ENCODE results near the gene GAB2.
"Not testable (repeated sequence)": the region's sequence is repeated elsewhere in the genome, so short reads cannot be mapped to it uniquely, and the experiment has no call there.

The GAB2 gene

DNA sequence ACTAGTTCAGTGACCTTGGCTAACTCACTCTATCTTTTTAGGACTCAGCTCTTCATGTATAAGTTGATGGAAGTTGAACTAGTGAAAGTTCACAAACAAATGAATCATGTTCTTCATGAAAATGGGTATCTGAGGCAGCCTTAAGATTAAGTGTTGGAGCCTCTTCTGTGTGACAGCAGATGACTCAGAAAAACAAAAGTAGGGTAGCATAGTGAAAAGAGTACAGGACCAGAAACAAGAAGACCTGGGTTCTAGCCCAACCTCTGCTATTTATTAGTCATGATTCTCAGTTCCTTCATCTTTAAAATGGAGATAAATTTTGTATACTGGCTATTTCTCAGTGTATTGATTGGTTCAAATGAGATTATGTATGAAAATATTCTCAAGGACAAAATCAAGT, 168.7 kb downstream of the GAB2 start:
- Histone ChIP-seq H3K4me1 (ENCODE audit: control insufficient read depth in 2 of 2, insufficient read depth in 2 of 2, low read length in 2 of 2) (peaks cover 4 to 11% of the 10 kb centered on the region in 2 donors), H3K9me3 (ENCODE audit: control insufficient read depth in 2 of 2, low read length in 2 of 2) (no peaks in the 10 kb centered on the region), H3K4me3 (ENCODE audit: low read length in 2 of 2) (no peak overlapping the region), H3K9ac (ENCODE audit: low read depth in 1 of 2, low read length in 2 of 2) (no peak overlapping the region), H3K27me3 (ENCODE audit: control insufficient read depth in 2 of 2, insufficient read depth in 2 of 2, low read length in 2 of 2) (no peaks in the 10 kb centered on the region), H3K27ac (ENCODE audit: low read depth in 2 of 2, low read length in 2 of 2) (no peak overlapping the region), H3K36me3 (ENCODE audit: control insufficient read depth in 2 of 2, insufficient read depth in 2 of 2, low read length in 2 of 2) (peaks cover 4 to 14% of the 10 kb centered on the region in 2 donors)

DNA sequence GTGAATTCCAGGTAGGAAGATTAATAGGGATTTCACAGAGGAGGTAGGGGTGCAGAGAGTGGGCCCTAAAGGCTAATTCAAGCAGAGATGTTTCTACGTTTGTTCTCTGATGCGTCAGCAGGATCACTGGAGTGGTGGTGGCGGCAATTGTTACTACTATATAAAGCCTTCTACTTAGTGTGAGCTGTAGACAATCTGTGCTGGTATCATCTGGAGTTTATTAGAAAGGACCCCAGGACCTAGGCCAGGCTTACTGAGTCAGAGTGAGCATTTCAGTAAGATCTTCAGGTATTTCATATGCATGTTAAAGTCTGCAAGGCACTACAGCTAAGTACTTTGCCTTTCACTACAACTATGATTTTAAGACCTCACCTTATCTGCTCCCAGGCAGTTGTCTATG, 169.4 kb downstream of the GAB2 start:
- no peak overlapping the region for H3K4me3 ChIP-seq (ENCODE audit: low read length in 2 of 2)
- H3K36me3 ChIP-seq (ENCODE audit: control insufficient read depth in 2 of 2, insufficient read depth in 2 of 2, low read length in 2 of 2) = peaks cover 4 to 14% of the 10 kb centered on the region in 2 donors
- peaks cover 4 to 11% of the 10 kb centered on the region in 2 donors for H3K4me1 ChIP-seq (ENCODE audit: control insufficient read depth in 2 of 2, insufficient read depth in 2 of 2, low read length in 2 of 2)
- no peak overlapping the region for H3K9ac ChIP-seq (ENCODE audit: low read depth in 1 of 2, low read length in 2 of 2)
- H3K27me3 ChIP-seq (ENCODE audit: control insufficient read depth in 2 of 2, insufficient read depth in 2 of 2, low read length in 2 of 2) = no peaks in the 10 kb centered on the region
- H3K9me3 ChIP-seq (ENCODE audit: control insufficient read depth in 2 of 2, low read length in 2 of 2) = no peaks in the 10 kb centered on the region
- no peak overlapping the region for H3K27ac ChIP-seq (ENCODE audit: low read depth in 2 of 2, low read length in 2 of 2)

DNA sequence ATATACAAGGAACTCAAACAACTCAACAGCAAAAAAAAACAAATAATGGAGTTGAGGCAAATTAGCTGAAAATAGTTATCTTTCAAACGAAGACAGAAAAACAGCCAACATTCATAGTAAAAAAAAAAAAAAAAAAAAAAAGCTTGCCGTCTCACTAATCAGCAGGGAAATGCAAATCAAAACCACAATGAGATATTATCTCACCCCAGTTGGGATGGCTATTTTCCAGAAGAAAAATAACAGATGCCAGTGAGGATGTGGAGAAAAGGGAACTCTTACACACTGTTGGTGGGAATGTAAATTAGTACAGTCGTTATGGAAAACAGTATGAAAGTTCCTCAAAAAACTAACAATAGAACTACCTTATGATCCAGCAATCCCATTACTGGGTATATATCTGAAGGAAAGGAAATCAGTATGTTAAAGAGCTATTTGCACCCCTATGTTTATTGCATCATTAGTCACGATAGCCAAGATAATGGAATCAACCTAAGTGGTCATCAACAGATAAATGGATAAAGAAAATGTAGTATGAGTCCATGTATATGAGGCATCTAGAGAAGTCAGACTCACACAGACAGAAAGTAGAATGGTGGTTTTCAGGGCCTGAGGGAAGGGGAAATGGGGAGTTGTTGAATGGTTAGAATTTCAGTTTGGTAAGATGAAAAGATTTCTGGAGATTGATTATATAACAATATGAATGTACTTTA, 172.9 kb downstream of the GAB2 start:
- no peak overlapping the region for H3K4me3 ChIP-seq (ENCODE audit: low read length in 2 of 2)
- H3K9ac ChIP-seq (ENCODE audit: low read depth in 1 of 2, low read length in 2 of 2) = no peak overlapping the region
- peaks cover 0 to 2% of the 10 kb centered on the region in 2 donors for H3K9me3 ChIP-seq (ENCODE audit: control insufficient read depth in 2 of 2, low read length in 2 of 2)
- no peaks in the 10 kb centered on the region for H3K4me1 ChIP-seq (ENCODE audit: control insufficient read depth in 2 of 2, insufficient read depth in 2 of 2, low read length in 2 of 2)
- no peak overlapping the region for H3K27ac ChIP-seq (ENCODE audit: low read depth in 2 of 2, low read length in 2 of 2)
- no peaks in the 10 kb centered on the region for H3K27me3 ChIP-seq (ENCODE audit: control insufficient read depth in 2 of 2, insufficient read depth in 2 of 2, low read length in 2 of 2)
- H3K36me3 ChIP-seq (ENCODE audit: control insufficient read depth in 2 of 2, insufficient read depth in 2 of 2, low read length in 2 of 2) = peaks cover 4 to 9% of the 10 kb centered on the region in 2 donors

DNA sequence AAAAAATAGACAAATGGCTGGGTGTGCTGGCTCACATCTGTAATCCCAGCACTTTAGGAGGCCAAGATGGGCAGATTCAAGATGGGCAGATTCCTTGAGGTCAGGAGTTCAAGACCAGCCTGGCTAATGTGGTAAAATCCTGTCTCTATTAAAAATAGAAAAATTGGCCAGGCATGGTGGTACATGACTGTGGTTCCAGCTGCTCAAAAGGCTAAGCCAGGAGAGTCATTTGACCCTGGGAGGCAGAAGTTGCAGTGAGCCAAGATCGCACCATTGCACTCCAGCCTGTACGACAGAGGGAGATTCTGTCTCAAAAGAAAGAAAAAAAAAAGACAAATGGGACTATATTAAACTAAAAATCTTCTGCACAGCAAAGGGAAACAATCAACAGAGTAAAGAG, 173.5 kb downstream of the GAB2 start:
- H3K36me3 ChIP-seq (ENCODE audit: control insufficient read depth in 2 of 2, insufficient read depth in 2 of 2, low read length in 2 of 2) = peaks cover 4 to 9% of the 10 kb centered on the region in 2 donors
- H3K4me3 ChIP-seq (ENCODE audit: low read length in 2 of 2) = no peak overlapping the region
- H3K4me1 ChIP-seq (ENCODE audit: control insufficient read depth in 2 of 2, insufficient read depth in 2 of 2, low read length in 2 of 2) = no peaks in the 10 kb centered on the region
- peaks cover 0 to 2% of the 10 kb centered on the region in 2 donors for H3K9me3 ChIP-seq (ENCODE audit: control insufficient read depth in 2 of 2, low read length in 2 of 2)
- no peaks in the 10 kb centered on the region for H3K27me3 ChIP-seq (ENCODE audit: control insufficient read depth in 2 of 2, insufficient read depth in 2 of 2, low read length in 2 of 2)
- H3K9ac ChIP-seq (ENCODE audit: low read depth in 1 of 2, low read length in 2 of 2) = no peak overlapping the region
- H3K27ac ChIP-seq (ENCODE audit: low read depth in 2 of 2, low read length in 2 of 2) = no peak overlapping the region

DNA sequence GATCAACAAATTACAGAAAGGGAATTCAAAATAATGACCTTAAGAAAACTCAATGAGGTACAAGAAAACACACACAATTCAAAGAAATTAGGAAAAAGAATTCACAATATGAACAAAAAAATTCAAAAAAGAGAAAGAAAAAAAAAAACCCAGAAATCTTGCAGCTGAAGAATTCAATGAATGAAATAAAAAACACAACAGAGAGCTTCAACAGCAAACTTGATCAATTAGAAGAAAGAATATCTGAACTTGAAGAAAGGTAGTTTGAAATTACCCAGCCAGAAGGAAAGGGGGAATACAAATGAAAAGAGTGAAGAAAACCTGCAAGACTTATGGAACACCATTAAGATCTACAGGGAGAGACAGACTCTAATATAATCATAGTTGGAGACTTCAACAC, 176.1 kb downstream of the GAB2 start:
- H3K36me3 ChIP-seq (ENCODE audit: control insufficient read depth in 2 of 2, insufficient read depth in 2 of 2, low read length in 2 of 2) = no peaks in the 10 kb centered on the region

DNA sequence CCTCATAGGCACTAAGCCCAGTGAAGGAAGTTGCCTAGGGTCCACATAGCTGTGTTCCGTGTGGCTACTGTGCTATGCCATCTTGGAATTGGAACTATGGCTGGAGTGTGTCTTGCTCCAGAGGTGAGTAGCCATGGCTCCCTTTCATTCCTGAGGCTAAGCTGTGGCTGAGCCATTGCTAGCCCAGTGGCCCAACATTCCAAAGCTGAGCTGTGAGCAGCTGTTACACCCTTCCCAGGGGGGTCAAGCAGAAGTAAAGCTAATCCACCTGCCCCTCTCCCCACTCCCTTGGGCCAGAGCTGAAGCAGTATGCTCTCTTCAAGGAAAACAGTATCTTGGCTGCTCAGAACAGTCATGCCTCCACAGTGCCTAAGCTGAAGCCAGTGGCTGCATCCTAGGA, 177.8 kb downstream of the GAB2 start:
- no peaks in the 10 kb centered on the region for H3K36me3 ChIP-seq (ENCODE audit: control insufficient read depth in 2 of 2, insufficient read depth in 2 of 2, low read length in 2 of 2)
- peaks cover 0 to 2% of the 10 kb centered on the region in 2 donors for H3K9me3 ChIP-seq (ENCODE audit: control insufficient read depth in 2 of 2, low read length in 2 of 2)
- no peak overlapping the region for H3K9ac ChIP-seq (ENCODE audit: low read depth in 1 of 2, low read length in 2 of 2)
- no peaks in the 10 kb centered on the region for H3K4me1 ChIP-seq (ENCODE audit: control insufficient read depth in 2 of 2, insufficient read depth in 2 of 2, low read length in 2 of 2)
- no peak overlapping the region for H3K4me3 ChIP-seq (ENCODE audit: low read length in 2 of 2)
- H3K27ac ChIP-seq (ENCODE audit: low read depth in 2 of 2, low read length in 2 of 2) = no peak overlapping the region
- no peaks in the 10 kb centered on the region for H3K27me3 ChIP-seq (ENCODE audit: control insufficient read depth in 2 of 2, insufficient read depth in 2 of 2, low read length in 2 of 2)

More for the DNA sequence above, 176.1 kb downstream of the GAB2 start:
- Histone ChIP-seq H3K9ac (ENCODE audit: low read depth in 1 of 2, low read length in 2 of 2) (no peak overlapping the region), H3K4me3 (ENCODE audit: low read length in 2 of 2) (no peak overlapping the region), H3K4me1 (ENCODE audit: control insufficient read depth in 2 of 2, insufficient read depth in 2 of 2, low read length in 2 of 2) (no peaks in the 10 kb centered on the region), H3K27me3 (ENCODE audit: control insufficient read depth in 2 of 2, insufficient read depth in 2 of 2, low read length in 2 of 2) (no peaks in the 10 kb centered on the region), H3K27ac (ENCODE audit: low read depth in 2 of 2, low read length in 2 of 2) (no peak overlapping the region), H3K9me3 (ENCODE audit: control insufficient read depth in 2 of 2, low read length in 2 of 2) (peaks cover 0 to 2% of the 10 kb centered on the region in 2 donors)

DNA sequence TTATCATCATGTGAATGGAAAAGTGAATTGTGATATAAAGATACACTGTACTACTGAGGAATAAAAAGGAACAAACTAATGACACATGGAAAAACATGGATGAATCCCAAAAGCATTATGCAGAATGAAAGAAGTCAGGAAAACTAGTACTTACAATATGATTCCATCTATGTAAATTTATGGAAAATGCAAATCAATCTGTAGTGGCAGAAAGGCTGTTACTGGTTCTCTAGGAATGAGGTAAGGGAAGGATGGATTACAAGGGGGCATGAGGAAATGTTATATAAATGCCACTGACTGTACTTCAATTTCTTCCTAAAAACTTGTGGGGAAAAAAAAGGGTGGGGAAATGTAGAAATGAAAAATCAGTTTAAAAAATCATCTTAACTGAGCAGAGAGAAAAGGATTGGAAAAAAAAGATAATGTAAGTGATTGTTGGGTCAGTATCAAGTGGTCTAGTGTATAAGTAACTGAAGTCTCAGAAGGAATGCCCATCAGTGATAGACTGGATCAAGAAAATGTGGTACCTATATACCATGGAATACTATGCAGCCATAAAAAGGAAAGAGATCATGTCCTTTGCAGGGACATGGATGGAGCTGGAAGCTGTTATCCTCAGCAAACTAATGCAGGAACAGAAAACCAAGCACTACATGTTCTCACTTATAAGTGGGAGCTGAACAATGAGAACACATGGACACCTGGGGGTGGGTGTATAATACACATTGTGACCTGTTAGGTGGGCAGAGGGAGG, 180.2 kb downstream of the GAB2 start:
- Histone ChIP-seq H3K9me3 (ENCODE audit: control insufficient read depth in 2 of 2, low read length in 2 of 2) (peaks cover 0 to 2% of the 10 kb centered on the region in 2 donors), H3K27ac (ENCODE audit: low read depth in 2 of 2, low read length in 2 of 2) (no peak overlapping the region), H3K36me3 (ENCODE audit: control insufficient read depth in 2 of 2, insufficient read depth in 2 of 2, low read length in 2 of 2) (no peaks in the 10 kb centered on the region), H3K4me3 (ENCODE audit: low read length in 2 of 2) (no peak overlapping the region), H3K27me3 (ENCODE audit: control insufficient read depth in 2 of 2, insufficient read depth in 2 of 2, low read length in 2 of 2) (no peaks in the 10 kb centered on the region), H3K4me1 (ENCODE audit: control insufficient read depth in 2 of 2, insufficient read depth in 2 of 2, low read length in 2 of 2) (no peaks in the 10 kb centered on the region), H3K9ac (ENCODE audit: low read depth in 1 of 2, low read length in 2 of 2) (no peak overlapping the region)

DNA sequence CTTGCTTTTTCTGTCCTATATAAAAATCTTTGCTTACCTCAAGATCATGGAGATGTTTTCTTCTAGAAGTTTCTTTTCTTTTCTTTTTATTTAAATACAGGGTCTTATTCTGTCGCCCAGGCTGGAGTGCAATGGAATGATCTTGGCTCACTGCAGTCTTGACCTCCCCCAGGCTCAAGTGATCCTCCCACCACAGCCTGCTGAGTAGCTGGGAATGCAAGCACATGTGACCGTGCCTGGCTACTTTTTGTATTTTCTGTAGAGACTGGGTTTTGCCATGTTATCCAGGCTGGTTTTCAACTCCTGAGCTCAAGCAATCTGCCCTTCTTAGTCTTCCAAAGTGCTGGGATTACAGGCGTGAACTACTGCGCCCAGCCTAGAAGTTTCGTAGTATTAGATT, 183.6 kb downstream of the GAB2 start:
- Histone ChIP-seq H3K27ac (ENCODE audit: low read depth in 2 of 2, low read length in 2 of 2) (no peak overlapping the region), H3K4me3 (ENCODE audit: low read length in 2 of 2) (no peak overlapping the region), H3K9ac (ENCODE audit: low read depth in 1 of 2, low read length in 2 of 2) (no peak overlapping the region), H3K9me3 (ENCODE audit: control insufficient read depth in 2 of 2, low read length in 2 of 2) (no peaks in the 10 kb centered on the region), H3K36me3 (ENCODE audit: control insufficient read depth in 2 of 2, insufficient read depth in 2 of 2, low read length in 2 of 2) (no peaks in the 10 kb centered on the region), H3K4me1 (ENCODE audit: control insufficient read depth in 2 of 2, insufficient read depth in 2 of 2, low read length in 2 of 2) (no peaks in the 10 kb centered on the region), H3K27me3 (ENCODE audit: control insufficient read depth in 2 of 2, insufficient read depth in 2 of 2, low read length in 2 of 2) (no peaks in the 10 kb centered on the region)

DNA sequence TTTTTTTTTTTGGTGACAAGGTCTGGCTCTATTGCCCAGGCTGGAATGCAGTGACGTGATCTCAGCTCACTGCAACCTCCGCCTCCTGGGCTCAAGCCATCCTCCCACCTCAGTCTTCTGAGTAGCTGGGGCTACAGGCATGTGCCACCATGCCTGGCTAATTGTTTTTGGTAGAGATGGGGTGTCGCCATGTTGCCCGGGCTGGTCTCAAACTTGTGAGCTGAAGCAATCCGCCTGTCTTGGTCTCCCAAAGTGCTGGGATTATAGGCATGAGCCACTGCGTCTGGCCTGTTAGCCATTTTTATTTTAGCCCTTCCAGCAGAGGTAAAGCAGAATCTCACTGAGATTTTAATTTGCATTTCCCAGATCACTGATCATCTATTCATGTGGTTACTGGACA, 184.6 kb downstream of the GAB2 start:
- H3K27ac ChIP-seq (ENCODE audit: low read depth in 2 of 2, low read length in 2 of 2); H3K9me3 ChIP-seq (ENCODE audit: control insufficient read depth in 2 of 2, low read length in 2 of 2); H3K9ac ChIP-seq (ENCODE audit: low read depth in 1 of 2, low read length in 2 of 2); H3K27me3 ChIP-seq (ENCODE audit: control insufficient read depth in 2 of 2, insufficient read depth in 2 of 2, low read length in 2 of 2); H3K36me3 ChIP-seq (ENCODE audit: control insufficient read depth in 2 of 2, insufficient read depth in 2 of 2, low read length in 2 of 2); H3K4me3 ChIP-seq (ENCODE audit: low read length in 2 of 2); H3K4me1 ChIP-seq (ENCODE audit: control insufficient read depth in 2 of 2, insufficient read depth in 2 of 2, low read length in 2 of 2): not testable (repeated sequence)

DNA sequence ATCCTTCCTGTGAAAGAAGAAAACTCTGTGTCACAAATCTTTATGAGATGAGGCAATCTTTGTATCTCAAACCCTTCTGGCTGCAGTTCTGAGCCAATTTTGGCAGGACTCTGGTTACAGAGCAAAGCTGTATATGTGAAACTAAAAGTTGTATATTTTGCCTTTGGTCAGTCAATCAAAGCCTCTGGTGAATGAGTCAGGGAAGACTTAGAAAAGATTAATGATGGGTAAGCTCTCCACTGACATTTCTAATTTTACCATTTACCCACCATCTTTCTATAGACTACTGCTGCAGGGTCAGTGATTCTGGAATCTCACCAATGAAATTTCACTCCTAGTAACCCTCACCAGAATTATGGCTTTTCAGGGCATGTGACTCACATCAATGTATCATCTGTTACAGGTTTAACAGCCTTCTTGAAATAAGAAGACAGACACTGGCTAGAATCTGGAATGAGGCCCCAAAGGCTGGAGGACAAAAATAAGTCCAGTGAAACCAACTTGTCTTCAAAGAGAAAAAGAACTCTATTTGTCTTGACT, 185.6 kb downstream of the GAB2 start:
- H3K36me3 ChIP-seq (ENCODE audit: control insufficient read depth in 2 of 2, insufficient read depth in 2 of 2, low read length in 2 of 2) = no peaks in the 10 kb centered on the region
- H3K9me3 ChIP-seq (ENCODE audit: control insufficient read depth in 2 of 2, low read length in 2 of 2) = no peaks in the 10 kb centered on the region
- H3K27ac ChIP-seq (ENCODE audit: low read depth in 2 of 2, low read length in 2 of 2) = no peak overlapping the region
- H3K4me3 ChIP-seq (ENCODE audit: low read length in 2 of 2) = no peak overlapping the region
- no peaks in the 10 kb centered on the region for H3K27me3 ChIP-seq (ENCODE audit: control insufficient read depth in 2 of 2, insufficient read depth in 2 of 2, low read length in 2 of 2)
- H3K9ac ChIP-seq (ENCODE audit: low read depth in 1 of 2, low read length in 2 of 2) = no peak overlapping the region
- H3K4me1 ChIP-seq (ENCODE audit: control insufficient read depth in 2 of 2, insufficient read depth in 2 of 2, low read length in 2 of 2) = no peaks in the 10 kb centered on the region

Data from mucosa of rectum (tissue), 2 donors.